Left renal cortex interstitium (tissue), 4 donors: Measurements from ENCODE around the gene GNAQ. TPM values are rescaled to one million over a fixed set of nuclear protein-coding genes. Genes with fewer than 3 reads are reported as not detected.

Experiments
- DNase-seq, 4 donors: peaks; one replicate each; pipeline ENCODE4 v3.0.0-alpha.2; 2013; ENCODE audit warnings: low read depth in 4 of 4, low spot score in 2 of 4, missing footprints in 1 of 4
- polyA plus RNA-seq, 4 donors: library from polyadenylated mRNA; unstranded; fragments of 120-200 nt; gene quantifications; one replicate each; pipeline ENCODE4 v1.2.1, GENCODE V29; 2013; ENCODE audit not compliant: insufficient read length in 4 of 4

GNAQ gene
- polyA plus RNA-seq, 4 donors, result 57.3 to 66.0 (median 59.8) TPM

GRCh38 chr9:78005231-78006002, 26.2 kb downstream of the GNAQ start:
- DNase-seq, result no peak

GRCh38 chr9:78004478-78005229, 27.0 kb downstream of the GNAQ start:
- no peak for DNase-seq

- no peak for DNase-seq
Measured at GRCh38 chr9:78003730-78004129, 27.9 kb downstream of the GNAQ start.

- no peak for DNase-seq
Measured at GRCh38 chr9:78001946-78002731, 29.5 kb downstream of the GNAQ start.

- DNase-seq, result no peak
Measured at GRCh38 chr9:78000221-78000620, 31.4 kb downstream of the GNAQ start.

GRCh38 chr9:77999231-77999631, 32.4 kb downstream of the GNAQ start:
- DNase-seq, result no peak

GRCh38 chr9:77997611-77998284, 33.9 kb downstream of the GNAQ start:
- DNase-seq, result no peak

- no peak for DNase-seq
Measured at GRCh38 chr9:77996696-77997095, 34.9 kb downstream of the GNAQ start.

- no peak for DNase-seq
Measured at GRCh38 chr9:77991191-77991590, 40.4 kb downstream of the GNAQ start.

GRCh38 chr9:77989909-77990308, 41.7 kb downstream of the GNAQ start:
- no peak for DNase-seq

- DNase-seq, result no peak
Measured at GRCh38 chr9:77989458-77989857, 42.2 kb downstream of the GNAQ start.

- DNase-seq, result no peak
Measured at GRCh38 chr9:77988630-77989029, 43.0 kb downstream of the GNAQ start.

- DNase-seq, result no peak
Measured at GRCh38 chr9:77987880-77988525, 43.6 kb downstream of the GNAQ start.

GRCh38 chr9:77987081-77987656, 44.4 kb downstream of the GNAQ start:
- no peak for DNase-seq

GRCh38 chr9:77985996-77986395, 45.6 kb downstream of the GNAQ start:
- no peak for DNase-seq

- DNase-seq, result no peak
Measured at GRCh38 chr9:77983320-77983662, 48.3 kb downstream of the GNAQ start.

GRCh38 chr9:77982581-77983319, 48.9 kb downstream of the GNAQ start:
- DNase-seq, result no peak

GRCh38 chr9:77981907-77982306, 49.7 kb downstream of the GNAQ start:
- no peak for DNase-seq

GRCh38 chr9:77981332-77981731, 50.3 kb downstream of the GNAQ start:
- DNase-seq, result no peak
